Liver (tissue), 9 donors: ENCODE results near the gene PRDM1. TPM values are rescaled to one million over a fixed set of nuclear protein-coding genes. Genes with fewer than 3 reads are reported as not detected.

ENCODE experiments used
- DNase-seq: peaks from one replicate; pipeline ENCODE4 v3.0.0-alpha.2; 2017; ENCODE audit warnings: low spot score
- H3K27ac ChIP-seq, 2 donors: one replicate each; pipeline ENCODE4 v1.7.0; 2013; ENCODE audit warnings: inconsistent platforms in 2 of 2, low read length in 2 of 2, control low read depth in 1 of 2, low read depth in 1 of 2, mild to moderate bottlenecking in 1 of 2
- H3K27me3 ChIP-seq, 4 donors: one replicate each; pipeline versions ENCODE4 v1.6.1 to v1.7.0; 2013; ENCODE audit warnings: low read length in 3 of 4, inconsistent platforms in 1 of 4, mild to moderate bottlenecking in 1 of 4, moderate library complexity in 1 of 4; ENCODE audit not compliant: control insufficient read depth in 4 of 4, insufficient read depth in 4 of 4
- H3K36me3 ChIP-seq, 4 donors: one replicate each; pipeline versions ENCODE4 v1.6.1 to v1.7.0; 2013; ENCODE audit warnings: low read length in 3 of 4, mild to moderate bottlenecking in 3 of 4, low read depth in 1 of 4, moderate library complexity in 1 of 4; ENCODE audit not compliant: control insufficient read depth in 4 of 4, insufficient read depth in 3 of 4
- H3K4me1 ChIP-seq, 4 donors: one replicate each; pipeline versions ENCODE4 v1.6.1 to v1.7.0; 2013; ENCODE audit warnings: low read length in 3 of 4, mild to moderate bottlenecking in 3 of 4, moderate library complexity in 1 of 4; ENCODE audit not compliant: control insufficient read depth in 4 of 4, insufficient read depth in 4 of 4
- H3K4me3 ChIP-seq, 3 donors: one replicate each; pipeline versions ENCODE4 v1.6.1 to v1.7.0; 2013; ENCODE audit warnings: low read length in 3 of 3, control low read depth in 1 of 3, low read depth in 1 of 3, mild to moderate bottlenecking in 1 of 3
- H3K9ac ChIP-seq, 2 donors: one replicate each; pipeline ENCODE4 v1.7.0; 2013; ENCODE audit warnings: low read length in 2 of 2, mild to moderate bottlenecking in 2 of 2, moderate library complexity in 2 of 2, control low read depth in 1 of 2, low read depth in 1 of 2
- H3K9me3 ChIP-seq, 4 donors: one replicate each; pipeline versions ENCODE4 v1.6.1 to v1.7.0; 2013; ENCODE audit warnings: low read length in 3 of 4; ENCODE audit not compliant: control insufficient read depth in 4 of 4
- ATF3 ChIP-seq: IDR thresholded peaks from 2 replicates; pipeline ENCODE4 v1.6.1; 2016; ENCODE audit warnings: antibody characterized with exemption
- CTCF ChIP-seq: fragments of 150-350 bp; IDR thresholded peaks from 2 replicates; pipeline ENCODE4 v1.5.1; 2017; ENCODE audit warnings: improper control_type of control experiment, low read depth, low read length; ENCODE audit not compliant: missing input control
- EGR1 ChIP-seq, 2 donors: IDR thresholded peaks; 2 replicates each; pipeline ENCODE4 v1.6.1; 2016 to 2018; ENCODE audit warnings: antibody characterized with exemption in 2 of 2, low read depth in 2 of 2
- FOXA1 ChIP-seq: IDR thresholded peaks from 2 replicates; pipeline ENCODE4 v1.6.1; 2016; ENCODE audit warnings: antibody characterized with exemption
- FOXA2 ChIP-seq: IDR thresholded peaks from 2 replicates; pipeline ENCODE4 v1.6.1; 2016; ENCODE audit warnings: antibody characterized with exemption
- GABPA ChIP-seq, 2 donors: IDR thresholded peaks in 1 of 2; conservative IDR thresholded peaks in 1 of 2; 2 replicates each; pipeline ENCODE4 v1.6.1; 2016; ENCODE audit warnings: antibody characterized with exemption in 2 of 2, mild to moderate bottlenecking in 1 of 2, moderate library complexity in 1 of 2
- HNF4A ChIP-seq, 2 donors: conservative IDR thresholded peaks; 2 replicates each; pipeline ENCODE4 v1.6.1; 2016; ENCODE audit warnings: antibody characterized with exemption in 2 of 2, mild to moderate bottlenecking in 2 of 2
- HNF4G ChIP-seq: IDR thresholded peaks from 2 replicates; pipeline ENCODE4 v1.6.1; 2016; ENCODE audit warnings: antibody characterized with exemption
- JUND ChIP-seq, 2 donors: IDR thresholded peaks; 2 replicates each; pipeline ENCODE4 v1.6.1; 2016; ENCODE audit warnings: antibody characterized with exemption in 2 of 2
- MAX ChIP-seq: IDR thresholded peaks from 2 replicates; pipeline ENCODE4 v1.6.1; 2016; ENCODE audit warnings: antibody characterized with exemption
- NR2F2 ChIP-seq: IDR thresholded peaks from 2 replicates; pipeline ENCODE4 v1.6.1; 2016; ENCODE audit warnings: antibody characterized with exemption
- RAD21 ChIP-seq, 2 donors: IDR thresholded peaks; 2 replicates each; pipeline ENCODE4 v1.6.1; 2016; ENCODE audit warnings: antibody characterized with exemption in 2 of 2, mild to moderate bottlenecking in 2 of 2
- REST ChIP-seq: IDR thresholded peaks from 2 replicates; pipeline ENCODE4 v1.6.1; 2016; ENCODE audit warnings: antibody characterized with exemption, mild to moderate bottlenecking
- RXRA ChIP-seq, 2 donors: IDR thresholded peaks; 2 replicates each; pipeline ENCODE4 v1.6.1; 2017 to 2018; ENCODE audit warnings: antibody characterized with exemption in 2 of 2, mild to moderate bottlenecking in 1 of 2
- SP1 ChIP-seq: IDR thresholded peaks from 2 replicates; pipeline ENCODE4 v1.6.1; 2018; ENCODE audit warnings: antibody characterized with exemption, mild to moderate bottlenecking
- TAF1 ChIP-seq: conservative IDR thresholded peaks from 2 replicates; pipeline ENCODE4 v1.6.1; 2016; ENCODE audit warnings: antibody characterized with exemption, mild to moderate bottlenecking
- YY1 ChIP-seq: IDR thresholded peaks from 2 replicates; pipeline ENCODE4 v1.6.1; 2016; ENCODE audit warnings: antibody characterized with exemption, mild to moderate bottlenecking
- ZBTB33 ChIP-seq: IDR thresholded peaks from 2 replicates; pipeline ENCODE4 v1.6.1; 2016; ENCODE audit warnings: antibody characterized with exemption
- WGBS: extraction: QIAGEN DNeasy Blood & Tissue Kit; methylation state at CpG from one replicate; pipeline ENCODE4 v1.1.7; 2013; 5-methylcytosine and 5-hydroxymethylcytosine counted together
- polyA plus RNA-seq, 2 donors: library from polyadenylated mRNA; stranded (reverse) in 1 of 2; unstranded in 1 of 2; fragments of 200-250 nt in 1 of 2; fragments of >200 nt in 1 of 2; fragmentation: Nextera tagmentation in 1 of 2; extraction: Ambion mirVana in 1 of 2; gene quantifications; one replicate each; pipeline versions ENCODE4 v1.2.1 to v1.2.3, GENCODE V29; 2013 to 2015
- total RNA-seq, 2 donors: library from RNA; depleted of rRNA; stranded (reverse); fragments of >200 nt; gene quantifications; one replicate each; pipeline ENCODE4 v1.2.3, GENCODE V29; 2014
- donor health status: healthy.
- donor health status: healthy.
- donor health status: healthy.
- donor health status: healthy.
- donor health status: healthy.

The PRDM1 gene
- total and polyA plus RNA-seq, 4 donors = 0.37 to 2.8 (median 0.65) TPM

GRCh38 chr6:106094964-106095335, 8.8 kb downstream of the PRDM1 start:
- Histone ChIP-seq H3K36me3 (no peaks in the 10 kb centered on the region), H3K27me3 (peaks cover 0 to 8% (median 4%) of the 10 kb centered on the region in 4 donors), H3K4me1 (peaks cover 0 to 4% (median 0%) of the 10 kb centered on the region in 4 donors), H3K4me3 (no peak overlapping the region), H3K9ac (no peak overlapping the region), H3K27ac (no peak overlapping the region), H3K9me3 (no peaks in the 10 kb centered on the region)
- no peak for DNase-seq
- 93% methylated on average over 2 of the region's 2 CpGs for WGBS
- TF ChIP-seq FOXA2 (no peak), JUND (IDR thresholded peaks at IDR 0.05) (no peak), RXRA (IDR thresholded peaks at IDR 0.05) (no peak), YY1 (no peak), ATF3 (no peak), TAF1 (no peak), REST (no peak), ZBTB33 (no peak), EGR1 (IDR thresholded peaks at IDR 0.05; ENCODE audit: low read depth in 2 of 2) (no peak), CTCF (no peak), SP1 (no peak), RAD21 (IDR thresholded peaks at IDR 0.05) (no peak), HNF4G (no peak), GABPA (IDR thresholded peaks at IDR 0.05 in 1 of 2, conservative IDR thresholded peaks at IDR 0.05 in 1 of 2) (no peak), MAX (no peak), HNF4A (conservative IDR thresholded peaks at IDR 0.05) (no peak), NR2F2 (no peak), FOXA1 (no peak)
